ENCODE results near the gene TIMM50.

DNA sequence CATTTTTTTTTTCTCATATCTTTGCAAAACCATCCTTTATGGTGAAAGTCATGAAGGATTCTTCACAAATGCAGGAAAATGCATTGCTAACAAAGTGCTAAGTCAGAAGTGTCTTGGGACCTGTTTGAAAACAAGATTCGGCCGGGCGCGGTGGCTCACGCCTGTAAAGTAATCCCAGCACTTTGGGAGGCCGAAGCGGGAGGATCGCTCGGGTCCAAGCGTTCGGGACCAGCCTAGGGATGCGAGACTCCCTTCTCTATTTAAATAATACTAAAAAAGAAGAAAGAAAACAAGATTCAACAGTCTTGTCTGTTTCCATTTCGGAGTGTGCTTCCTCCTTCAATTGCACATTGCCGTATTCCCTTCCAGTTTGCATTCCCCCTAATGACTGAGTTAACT, 51.2 kb downstream of the TIMM50 start:
- TF ChIP-seq, protein P1, sequence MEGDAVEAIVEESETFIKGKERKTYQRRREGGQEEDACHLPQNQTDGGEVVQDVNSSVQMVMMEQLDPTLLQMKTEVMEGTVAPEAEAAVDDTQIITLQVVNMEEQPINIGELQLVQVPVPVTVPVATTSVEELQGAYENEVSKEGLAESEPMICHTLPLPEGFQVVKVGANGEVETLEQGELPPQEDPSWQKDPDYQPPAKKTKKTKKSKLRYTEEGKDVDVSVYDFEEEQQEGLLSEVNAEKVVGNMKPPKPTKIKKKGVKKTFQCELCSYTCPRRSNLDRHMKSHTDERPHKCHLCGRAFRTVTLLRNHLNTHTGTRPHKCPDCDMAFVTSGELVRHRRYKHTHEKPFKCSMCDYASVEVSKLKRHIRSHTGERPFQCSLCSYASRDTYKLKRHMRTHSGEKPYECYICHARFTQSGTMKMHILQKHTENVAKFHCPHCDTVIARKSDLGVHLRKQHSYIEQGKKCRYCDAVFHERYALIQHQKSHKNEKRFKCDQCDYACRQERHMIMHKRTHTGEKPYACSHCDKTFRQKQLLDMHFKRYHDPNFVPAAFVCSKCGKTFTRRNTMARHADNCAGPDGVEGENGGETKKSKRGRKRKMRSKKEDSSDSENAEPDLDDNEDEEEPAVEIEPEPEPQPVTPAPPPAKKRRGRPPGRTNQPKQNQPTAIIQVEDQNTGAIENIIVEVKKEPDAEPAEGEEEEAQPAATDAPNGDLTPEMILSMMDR (IDR thresholded peaks at IDR 0.05; ENCODE audit: control extremely low read depth in 1 of 3, insufficient read depth in 1 of 3, low read depth in 1 of 3, low read length in 3 of 3) = no peak
- TF ChIP-seq POLR2AphosphoS5 (IDR thresholded peaks at IDR 0.05; ENCODE audit: low read depth, low read length) (no peak), RFX5 (IDR thresholded peaks at IDR 0.05; ENCODE audit: borderline replicate concordance, low read depth, low read length) (no peak), POLR2A (IDR thresholded peaks at IDR 0.05; ENCODE audit: control extremely low read depth in 1 of 2, low read depth in 2 of 2, low read length in 2 of 2) (no peak)
- TF ChIP-seq, protein P2, sequence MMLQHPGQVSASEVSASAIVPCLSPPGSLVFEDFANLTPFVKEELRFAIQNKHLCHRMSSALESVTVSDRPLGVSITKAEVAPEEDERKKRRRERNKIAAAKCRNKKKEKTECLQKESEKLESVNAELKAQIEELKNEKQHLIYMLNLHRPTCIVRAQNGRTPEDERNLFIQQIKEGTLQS (IDR thresholded peaks at IDR 0.05; ENCODE audit: insufficient read depth, low read depth, low read length) = no peak

All from H1 (cell line).